Brain microvascular endothelial cell (primary cell): ENCODE measurements around the gene PRSS12.

Experiments used
- DNase-seq: peaks from one replicate; pipeline ENCODE4 v3.0.0-alpha.2; 2020
- H3K27ac ChIP-seq: fragments of 250-450 bp; sonication (Bioruptor Pico); 2 replicates; pipeline ENCODE4 v1.5.1; 2020; ENCODE audit warnings: mild to moderate bottlenecking, moderate library complexity
- H3K27me3 ChIP-seq: fragments of 250-450 bp; sonication (Bioruptor Pico); replicated peaks from 2 replicates; pipeline ENCODE4 v1.5.1; 2020; ENCODE audit warnings: mild to moderate bottlenecking
- H3K36me3 ChIP-seq: fragments of 250-450 bp; sonication (Bioruptor Pico); replicated peaks from 2 replicates; pipeline ENCODE4 v1.5.1; 2020; ENCODE audit warnings: mild to moderate bottlenecking
- H3K4me3 ChIP-seq: 2 replicates; pipeline ENCODE4 v1.5.1; 2011; ENCODE audit warnings: low read depth, mild to moderate bottlenecking, control low read depth, low read length, moderate library complexity
- in situ Hi-C: cut with HindIII; loops from 2 replicates; pipeline ENCODE4 v1.10.0; 2017; ENCODE audit warnings: low sequenced_read_pairs, low pct_ligation_motif_present
- TF ChIP-seq, protein P1 (sequence below): IDR thresholded peaks from 2 replicates; pipeline ENCODE4 v1.5.1; 2011; ENCODE audit warnings: low read depth, mild to moderate bottlenecking, moderate library complexity, low read length, control low read depth, inconsistent platforms; ENCODE audit errors: missing control alignments

Gene PRSS12

GRCh38 chr4:118348886-118349285 lies 3.9 kb downstream of the PRSS12 start:
- Histone ChIP-seq H3K27me3 (no peaks in the 10 kb centered on the region), H3K27ac (no peak overlapping the region), H3K36me3 (no peaks in the 10 kb centered on the region), H3K4me3 (no peak overlapping the region)
- DNase-seq: no peak
- in situ Hi-C loops: no loop called here
- TF ChIP-seq, protein P1, sequence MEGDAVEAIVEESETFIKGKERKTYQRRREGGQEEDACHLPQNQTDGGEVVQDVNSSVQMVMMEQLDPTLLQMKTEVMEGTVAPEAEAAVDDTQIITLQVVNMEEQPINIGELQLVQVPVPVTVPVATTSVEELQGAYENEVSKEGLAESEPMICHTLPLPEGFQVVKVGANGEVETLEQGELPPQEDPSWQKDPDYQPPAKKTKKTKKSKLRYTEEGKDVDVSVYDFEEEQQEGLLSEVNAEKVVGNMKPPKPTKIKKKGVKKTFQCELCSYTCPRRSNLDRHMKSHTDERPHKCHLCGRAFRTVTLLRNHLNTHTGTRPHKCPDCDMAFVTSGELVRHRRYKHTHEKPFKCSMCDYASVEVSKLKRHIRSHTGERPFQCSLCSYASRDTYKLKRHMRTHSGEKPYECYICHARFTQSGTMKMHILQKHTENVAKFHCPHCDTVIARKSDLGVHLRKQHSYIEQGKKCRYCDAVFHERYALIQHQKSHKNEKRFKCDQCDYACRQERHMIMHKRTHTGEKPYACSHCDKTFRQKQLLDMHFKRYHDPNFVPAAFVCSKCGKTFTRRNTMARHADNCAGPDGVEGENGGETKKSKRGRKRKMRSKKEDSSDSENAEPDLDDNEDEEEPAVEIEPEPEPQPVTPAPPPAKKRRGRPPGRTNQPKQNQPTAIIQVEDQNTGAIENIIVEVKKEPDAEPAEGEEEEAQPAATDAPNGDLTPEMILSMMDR: no peak

GRCh38 chr4:118346495-118346894 lies 6.3 kb downstream of the PRSS12 start:
- in situ Hi-C loops: no loop called here
- H3K36me3 ChIP-seq: no peaks in the 10 kb centered on the region
- no peak for DNase-seq
- TF ChIP-seq, protein P1: no peak
- H3K27ac ChIP-seq: no peak overlapping the region
- no peaks in the 10 kb centered on the region for H3K27me3 ChIP-seq
- H3K4me3 ChIP-seq: no peak overlapping the region

DNA sequence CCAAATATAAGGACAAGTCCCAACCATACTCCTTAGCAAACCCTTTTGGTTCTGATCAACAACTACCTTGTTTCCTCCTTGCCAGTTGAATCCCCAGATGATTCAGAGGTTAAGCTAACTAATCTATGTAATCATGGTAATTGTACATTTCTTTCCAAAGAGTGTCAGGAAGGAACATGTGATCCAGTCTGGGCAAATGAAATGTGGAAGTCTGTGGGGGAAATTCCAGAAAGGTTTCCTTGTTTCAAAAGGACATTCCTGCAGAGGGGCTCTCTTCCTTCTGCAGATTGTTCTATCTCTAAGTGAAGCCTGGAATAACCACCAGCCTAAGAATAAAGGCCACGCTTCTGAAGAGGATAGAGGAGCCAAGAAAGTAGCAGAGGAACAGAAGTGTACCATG lies 7.0 kb downstream of the PRSS12 start:
- no peak for DNase-seq
- in situ Hi-C loops: no loop called here
- H3K27ac ChIP-seq: no peak overlapping the region
- H3K36me3 ChIP-seq: no peaks in the 10 kb centered on the region
- TF ChIP-seq, protein P1: no peak
- no peak overlapping the region for H3K4me3 ChIP-seq
- H3K27me3 ChIP-seq: no peaks in the 10 kb centered on the region

- TF ChIP-seq, protein P1: no peak
- Histone ChIP-seq H3K27me3 (no peaks in the 10 kb centered on the region), H3K4me3 (no peak overlapping the region), H3K36me3 (no peaks in the 10 kb centered on the region), H3K27ac (no peak overlapping the region)
- in situ Hi-C loops: no loop called here
- no peak for DNase-seq
These were observed 8.0 kb downstream of the PRSS12 start for GRCh38 chr4:118344801-118345200.

GRCh38 chr4:118343501-118343900 lies 9.3 kb downstream of the PRSS12 start:
- H3K36me3 ChIP-seq: no peaks in the 10 kb centered on the region
- no peak for DNase-seq
- TF ChIP-seq, protein P1: no peak
- in situ Hi-C loops: no loop called here
- H3K27me3 ChIP-seq: no peaks in the 10 kb centered on the region
- no peak overlapping the region for H3K27ac ChIP-seq
- H3K4me3 ChIP-seq: no peak overlapping the region

DNA sequence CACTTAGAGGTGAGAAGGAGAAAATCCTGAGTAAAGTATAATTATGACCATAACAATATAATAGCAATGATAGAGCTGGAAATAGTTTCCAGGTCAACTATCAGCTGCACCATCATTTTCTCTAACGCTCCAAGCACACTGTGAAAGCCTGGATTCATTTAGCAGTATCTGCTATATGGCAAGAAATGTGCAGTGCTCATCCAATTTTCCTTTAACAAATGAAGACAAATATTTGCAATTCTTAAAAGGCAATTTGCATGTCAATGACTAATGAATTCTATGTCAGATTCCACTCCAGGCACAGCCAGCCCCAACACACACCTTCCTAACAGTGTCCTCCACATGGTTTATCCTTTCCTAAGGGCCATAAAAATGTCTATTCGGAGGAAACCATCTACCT lies 12.7 kb downstream of the PRSS12 start:
- Histone ChIP-seq H3K36me3 (no peaks in the 10 kb centered on the region), H3K27me3 (no peaks in the 10 kb centered on the region), H3K4me3 (no peak overlapping the region), H3K27ac (peak overlapping the region; percentile 72)
- DNase-seq: no peak
- in situ Hi-C loops: no loop called here
- TF ChIP-seq, protein P1: no peak
